HEK293 (cell line): ENCODE data around the gene PANX1.

Source experiments
- KLF17 ChIP-seq: fragments of 450-650 bp; formaldehyde crosslinking; IDR thresholded peaks from 2 replicates; pipeline ENCODE4 v1.5.1; 2016; ENCODE audit warnings: missing biosample characterization, missing genetic modification characterization
- PBX3 ChIP-seq: sonication (generic); formaldehyde crosslinking; IDR thresholded peaks from 2 replicates; pipeline ENCODE4 v1.8.1; 2022; ENCODE audit warnings: mild to moderate bottlenecking, moderate library complexity, missing genetic modification reagents
- REST ChIP-seq: fragments of 450-650 bp; formaldehyde crosslinking; IDR thresholded peaks from 2 replicates; pipeline ENCODE4 v1.5.1; 2016; ENCODE audit warnings: missing biosample characterization, missing genetic modification characterization
- ZBTB8A ChIP-seq: fragments of 450-650 bp; formaldehyde crosslinking; IDR thresholded peaks from 2 replicates; pipeline ENCODE4 v1.5.1; 2016; ENCODE audit warnings: missing biosample characterization, missing genetic modification characterization
- ZNF184 ChIP-seq: fragments of 450-650 bp; IDR thresholded peaks from 2 replicates; pipeline ENCODE4 v1.5.1; 2018; ENCODE audit warnings: missing biosample characterization, mild to moderate bottlenecking, missing genetic modification characterization
- ZNF266 ChIP-seq: fragments of 450-650 bp; formaldehyde crosslinking; IDR thresholded peaks from 2 replicates; pipeline ENCODE4 v1.5.1; 2016; ENCODE audit warnings: missing biosample characterization, missing genetic modification characterization, low read depth
- ZNF274 ChIP-seq, 2 experiments: fragments of 200-500 bp in 1 of 2; fragments of 450-650 bp in 1 of 2; sonication (Bioruptor generic) in 1 of 2; formaldehyde crosslinking in 1 of 2; IDR thresholded peaks; 2 replicates each; pipeline versions ENCODE4 v1.5.1 to v1.6.1; 2014 to 2016; ENCODE audit warnings: borderline replicate concordance in 1 of 2, inconsistent platforms in 1 of 2, low read length in 1 of 2, missing biosample characterization in 1 of 2, missing genetic modification characterization in 1 of 2
- ZNF521 ChIP-seq: fragments of 450-650 bp; formaldehyde crosslinking; IDR thresholded peaks from 2 replicates; pipeline ENCODE4 v1.5.1; 2017; ENCODE audit warnings: missing biosample characterization, mild to moderate bottlenecking, missing genetic modification characterization
- ZNF548 ChIP-seq: fragments of 450-650 bp; formaldehyde crosslinking; IDR thresholded peaks from 2 replicates; pipeline ENCODE4 v1.5.1; 2016; ENCODE audit warnings: missing biosample characterization, missing genetic modification characterization
- ZNF558 ChIP-seq: fragments of 450-650 bp; formaldehyde crosslinking; IDR thresholded peaks from 2 replicates; pipeline ENCODE4 v1.5.1; 2016; ENCODE audit warnings: missing biosample characterization, missing genetic modification characterization
- ZNF704 ChIP-seq: fragments of 450-650 bp; formaldehyde crosslinking; IDR thresholded peaks from 2 replicates; pipeline ENCODE4 v1.5.1; 2016; ENCODE audit warnings: missing biosample characterization, missing genetic modification characterization
- TF ChIP-seq, protein P1 (sequence below): fragments of 450-650 bp; formaldehyde crosslinking; IDR thresholded peaks from 2 replicates; pipeline ENCODE4 v1.5.1; 2016; ENCODE audit warnings: missing biosample characterization, missing genetic modification characterization

DNA sequence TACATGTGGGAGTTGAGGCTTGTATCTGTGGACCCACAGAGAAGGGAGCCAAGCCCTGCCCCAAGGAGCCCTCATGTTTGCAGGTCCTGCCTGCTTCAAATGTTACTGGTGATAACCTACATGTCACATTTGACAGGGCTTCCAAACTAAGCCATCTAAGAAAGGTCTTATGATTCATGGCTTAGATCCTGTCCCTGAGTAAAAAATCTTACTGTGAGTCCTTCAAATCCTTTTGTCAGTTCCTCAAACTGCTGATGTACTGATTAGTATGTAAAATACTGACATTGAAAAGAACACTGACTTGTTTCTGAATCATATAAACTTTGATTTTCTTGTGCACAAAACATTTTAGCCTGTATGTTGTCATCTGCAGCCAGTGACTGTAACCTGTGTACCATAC is 1.0 kb upstream of the PANX1 start:
- TF ChIP-seq ZNF266 (tag by site-specific recombination): no peak
- TF ChIP-seq, protein P1, sequence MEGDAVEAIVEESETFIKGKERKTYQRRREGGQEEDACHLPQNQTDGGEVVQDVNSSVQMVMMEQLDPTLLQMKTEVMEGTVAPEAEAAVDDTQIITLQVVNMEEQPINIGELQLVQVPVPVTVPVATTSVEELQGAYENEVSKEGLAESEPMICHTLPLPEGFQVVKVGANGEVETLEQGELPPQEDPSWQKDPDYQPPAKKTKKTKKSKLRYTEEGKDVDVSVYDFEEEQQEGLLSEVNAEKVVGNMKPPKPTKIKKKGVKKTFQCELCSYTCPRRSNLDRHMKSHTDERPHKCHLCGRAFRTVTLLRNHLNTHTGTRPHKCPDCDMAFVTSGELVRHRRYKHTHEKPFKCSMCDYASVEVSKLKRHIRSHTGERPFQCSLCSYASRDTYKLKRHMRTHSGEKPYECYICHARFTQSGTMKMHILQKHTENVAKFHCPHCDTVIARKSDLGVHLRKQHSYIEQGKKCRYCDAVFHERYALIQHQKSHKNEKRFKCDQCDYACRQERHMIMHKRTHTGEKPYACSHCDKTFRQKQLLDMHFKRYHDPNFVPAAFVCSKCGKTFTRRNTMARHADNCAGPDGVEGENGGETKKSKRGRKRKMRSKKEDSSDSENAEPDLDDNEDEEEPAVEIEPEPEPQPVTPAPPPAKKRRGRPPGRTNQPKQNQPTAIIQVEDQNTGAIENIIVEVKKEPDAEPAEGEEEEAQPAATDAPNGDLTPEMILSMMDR (tag by site-specific recombination): no peak
- TF ChIP-seq REST (tag by site-specific recombination): no peak
- TF ChIP-seq ZNF184 (tag by site-specific recombination): no peak
- no peak for TF ChIP-seq PBX3
- no peak for TF ChIP-seq KLF17 (tag by site-specific recombination)
- no peak for TF ChIP-seq ZNF274 (IDR thresholded peaks at IDR 0.05; ENCODE audit: low read length)
- TF ChIP-seq ZNF274 (tag by site-specific recombination; IDR thresholded peaks at IDR 0.05; ENCODE audit: borderline replicate concordance): no peak
- TF ChIP-seq ZNF704 (tag by site-specific recombination): no peak
- TF ChIP-seq ZNF521 (tag by site-specific recombination): no peak
- TF ChIP-seq ZNF548: no peak
- TF ChIP-seq ZBTB8A (tag by site-specific recombination): no peak
- no peak for TF ChIP-seq ZNF558
